Small intestine (tissue), 7 donors: ENCODE data around the gene KLK8. TPM values are rescaled to one million over a fixed set of nuclear protein-coding genes. Genes with fewer than 3 reads are reported as not detected.
"Not testable (repeated sequence)": the region's sequence is repeated elsewhere in the genome, so short reads cannot be mapped to it uniquely, and the experiment has no call there.

Experiments
- DNase-seq, 2 donors: peaks; one replicate each; pipeline versions ENCODE4 v3.0.0 to v3.0.0-alpha.2; 2013
- FAIRE-seq: peaks from 2 replicates; lab custom pipeline; 2012; peaks lifted over from hg19 to GRCh38; lab: Jason Lieb, UNC
- H3K27ac ChIP-seq, 3 donors: one replicate each; pipeline ENCODE4 v1.5.1; 2013; ENCODE audit warnings: low read length in 2 of 3, mild to moderate bottlenecking in 2 of 3, control low read depth in 1 of 3, inconsistent platforms in 1 of 3, low read depth in 1 of 3, moderate library complexity in 1 of 3
- H3K27me3 ChIP-seq, 3 donors: one replicate each; pipeline ENCODE4 v1.6.1; 2013; ENCODE audit warnings: low read length in 3 of 3, inconsistent platforms in 1 of 3; ENCODE audit not compliant: control insufficient read depth in 3 of 3, insufficient read depth in 3 of 3
- H3K36me3 ChIP-seq, 3 donors: one replicate each; pipeline ENCODE4 v1.6.1; 2013; ENCODE audit warnings: low read length in 3 of 3, inconsistent platforms in 1 of 3, low read depth in 1 of 3, mild to moderate bottlenecking in 1 of 3, moderate library complexity in 1 of 3; ENCODE audit not compliant: control insufficient read depth in 3 of 3, insufficient read depth in 2 of 3
- H3K4me1 ChIP-seq, 3 donors: one replicate each; pipeline ENCODE4 v1.6.1; 2013; ENCODE audit warnings: low read length in 2 of 3, inconsistent platforms in 1 of 3, low read depth in 1 of 3, mild to moderate bottlenecking in 1 of 3, moderate library complexity in 1 of 3; ENCODE audit not compliant: control insufficient read depth in 3 of 3, insufficient read depth in 2 of 3
- H3K4me3 ChIP-seq, 3 donors: one replicate each; pipeline ENCODE4 v1.5.1; 2013; ENCODE audit warnings: low read length in 3 of 3, control low read depth in 1 of 3, inconsistent platforms in 1 of 3, low read depth in 1 of 3, mild to moderate bottlenecking in 1 of 3, moderate library complexity in 1 of 3
- H3K9me3 ChIP-seq, 2 donors: one replicate each; pipeline ENCODE4 v1.6.1; 2013; ENCODE audit warnings: low read depth in 1 of 2, low read length in 1 of 2; ENCODE audit not compliant: control insufficient read depth in 2 of 2, insufficient read depth in 1 of 2
- WGBS, 3 donors: extraction: QIAGEN DNeasy Blood & Tissue Kit; methylation state at CpG; one replicate each; pipeline ENCODE4 v1.1.7; 2013; 5-methylcytosine and 5-hydroxymethylcytosine counted together
- polyA plus RNA-seq, 4 donors: library from polyadenylated mRNA; stranded (reverse) in 3 of 4; unstranded in 1 of 4; fragments of 200-250 nt in 3 of 4; fragments of 120-200 nt in 1 of 4; gene quantifications; one replicate each; pipeline versions ENCODE4 v1.2.1 to v1.2.3, GENCODE V29; 2013
- donor health status: healthy with polysubstance abuse.
- donor health status: control.
- donor health status: control.
- donor health status: Bipolar disorder and iron deficiency.
- donor health status: healthy.

KLK8 gene
- polyA plus RNA-seq, 4 donors = 0.12 TPM; not detected in 3

DNA sequence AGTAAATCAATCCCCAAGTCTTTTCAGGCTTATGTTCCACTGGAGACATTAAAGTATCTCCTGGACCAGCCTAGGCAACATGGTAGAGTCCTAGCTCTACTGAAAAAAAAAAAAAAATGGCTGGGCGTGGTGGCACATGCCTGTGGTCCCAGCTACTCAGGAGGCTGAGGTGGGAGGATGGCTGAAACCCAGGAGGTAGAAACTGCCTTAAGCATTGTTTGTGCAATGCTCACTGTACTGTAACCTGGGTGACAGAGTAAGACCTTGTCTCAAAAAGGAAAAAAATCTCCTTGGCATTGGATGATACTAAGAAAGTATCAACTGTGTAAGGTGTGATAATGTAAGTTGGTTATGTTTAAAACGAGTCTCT lies 8.8 kb downstream of the KLK8 start:
- no peaks in the 10 kb centered on the region for H3K27me3 ChIP-seq
- no peak for FAIRE-seq
- H3K4me1 ChIP-seq = no peaks in the 10 kb centered on the region
- 49 to 66% (median 56%) methylated on average over 2 of the region's 2 CpGs for WGBS, 3 donors
- H3K9me3 ChIP-seq = no peaks in the 10 kb centered on the region
- no peak for DNase-seq
- no peaks in the 10 kb centered on the region for H3K36me3 ChIP-seq
- H3K27ac ChIP-seq = no peak overlapping the region
- H3K4me3 ChIP-seq = no peak overlapping the region

GRCh38 chr19:50984416-50984815 lies 17.0 kb downstream of the KLK8 start:
- H3K4me3 ChIP-seq, H3K4me1 ChIP-seq, H3K27ac ChIP-seq, FAIRE-seq, H3K36me3 ChIP-seq, DNase-seq, H3K9me3 ChIP-seq, H3K27me3 ChIP-seq: not testable (repeated sequence)
- 82 to 86% (median 83%) methylated on average over 14 of the region's 14 CpGs for WGBS, 3 donors

DNA sequence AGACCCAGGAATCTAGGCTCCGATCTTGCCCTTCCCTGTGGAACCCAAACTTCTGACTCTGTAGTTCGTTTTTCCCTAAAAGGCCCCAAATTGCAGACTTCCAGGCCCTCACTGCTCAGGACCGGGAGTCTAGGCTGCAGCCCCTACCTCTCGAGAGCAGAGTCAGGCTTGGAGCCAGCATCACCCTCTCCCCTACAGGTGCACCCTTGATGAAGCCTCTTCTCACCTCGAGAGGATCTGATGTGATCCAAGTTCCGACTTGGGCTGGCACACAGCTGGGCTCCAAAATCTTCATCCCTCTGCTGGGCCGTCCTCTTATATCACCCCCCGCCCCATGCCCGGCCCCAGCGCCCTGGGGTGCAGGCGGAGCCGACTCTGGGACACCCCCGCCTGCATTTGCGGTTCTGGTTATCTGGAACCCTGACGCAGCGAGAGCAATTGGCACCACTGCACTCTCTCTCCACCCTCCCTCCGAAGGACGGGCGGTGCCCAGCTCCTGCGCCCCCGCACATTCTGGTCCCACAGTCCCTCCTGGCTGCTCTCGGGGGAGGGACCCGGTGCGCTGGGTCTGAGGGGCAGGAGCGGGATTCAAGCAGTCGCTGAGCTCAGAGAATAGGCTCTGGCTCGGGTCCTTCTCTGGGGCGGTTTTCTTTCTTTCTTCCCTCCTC lies 17.6 kb downstream of the KLK8 start, which contains the start of gene KLK7:
Gene KLK7, minus strand, starts transcription at position 293 of the 668 bp plus-strand sequence. CDS start 1,518 bp downstream, outside the sequence.
- Histone ChIP-seq H3K4me1 (no peaks in the 10 kb centered on the region), H3K27me3 (peaks cover 0 to 5% (median 3%) of the 10 kb centered on the region in 3 donors), H3K36me3 (no peaks in the 10 kb centered on the region), H3K4me3 (no peak within 1 kb of the TSS), H3K27ac (no peak within 1 kb of the TSS), H3K9me3 (no peaks in the 10 kb centered on the region)
- WGBS, 3 donors = 19 to 25% (median 20%) methylated on average over 28 of the region's 28 CpGs
- FAIRE-seq (no peak), DNase-seq (no peak)

DNA sequence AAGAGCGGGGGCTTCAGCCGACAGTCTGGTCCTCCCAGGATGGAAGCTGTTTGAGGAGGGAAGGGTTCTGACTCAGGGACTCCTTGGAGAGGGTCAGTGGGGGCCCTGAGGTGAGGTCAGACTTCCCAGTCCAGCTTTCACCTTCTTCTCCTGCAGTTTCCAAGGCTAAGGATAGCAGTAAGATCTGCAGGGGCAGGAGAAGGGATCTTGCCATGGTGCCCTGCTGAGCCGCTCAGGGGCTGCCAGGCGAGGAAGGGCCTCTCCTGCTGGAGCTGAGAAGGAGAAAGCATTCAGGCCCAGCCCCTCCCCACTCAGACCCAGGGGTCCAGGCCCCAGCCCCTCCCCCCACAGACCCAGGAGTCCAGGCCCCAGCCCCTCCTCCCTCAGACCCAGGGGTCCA lies 19.2 kb downstream of the KLK8 start:
- 71 to 87% (median 74%) methylated on average over 4 of the region's 4 CpGs for WGBS, 3 donors
- H3K9me3 ChIP-seq = no peaks in the 10 kb centered on the region
- peaks cover 0 to 7% (median 2%) of the 10 kb centered on the region in 3 donors for H3K27me3 ChIP-seq
- FAIRE-seq (no peak), DNase-seq (no peak)
- H3K4me3 ChIP-seq = no peak overlapping the region
- H3K27ac ChIP-seq = no peak overlapping the region
- no peaks in the 10 kb centered on the region for H3K4me1 ChIP-seq
- H3K36me3 ChIP-seq = no peaks in the 10 kb centered on the region

GRCh38 chr19:50981587-50982146 lies 19.7 kb downstream of the KLK8 start:
- Histone ChIP-seq H3K36me3 (no peaks in the 10 kb centered on the region), H3K27ac (no peak overlapping the region), H3K9me3 (no peaks in the 10 kb centered on the region), H3K4me3 (no peak overlapping the region), H3K4me1 (no peaks in the 10 kb centered on the region), H3K27me3 (peaks cover 0 to 7% (median 2%) of the 10 kb centered on the region in 3 donors)
- no peak for DNase-seq
- WGBS, 3 donors = 46 to 65% (median 60%) methylated on average over 11 of the region's 11 CpGs
- FAIRE-seq = no peak

- no peaks in the 10 kb centered on the region for H3K9me3 ChIP-seq
- H3K4me3 ChIP-seq = no peak overlapping the region
- WGBS, 3 donors = 59 to 62% (median 60%) methylated on average over 13 of the region's 13 CpGs
- H3K36me3 ChIP-seq = no peaks in the 10 kb centered on the region
- FAIRE-seq (no peak), DNase-seq (no peak)
- H3K27ac ChIP-seq = no peak overlapping the region
- peaks cover 0 to 7% (median 2%) of the 10 kb centered on the region in 3 donors for H3K27me3 ChIP-seq
- no peaks in the 10 kb centered on the region for H3K4me1 ChIP-seq
These were observed 21.2 kb downstream of the KLK8 start for GRCh38 chr19:50980208-50980607.

- peaks cover 0 to 7% (median 2%) of the 10 kb centered on the region in 3 donors for H3K27me3 ChIP-seq
- no peak overlapping the region for H3K4me3 ChIP-seq
- DNase-seq (no peak), FAIRE-seq (no peak)
- H3K4me1 ChIP-seq = no peaks in the 10 kb centered on the region
- no peaks in the 10 kb centered on the region for H3K36me3 ChIP-seq
- no peak overlapping the region for H3K27ac ChIP-seq
- no peaks in the 10 kb centered on the region for H3K9me3 ChIP-seq
- WGBS, 3 donors = 37 to 46% (median 38%) methylated on average over 8 of the region's 8 CpGs
These were observed 21.6 kb downstream of the KLK8 start for GRCh38 chr19:50979758-50980157.

DNA sequence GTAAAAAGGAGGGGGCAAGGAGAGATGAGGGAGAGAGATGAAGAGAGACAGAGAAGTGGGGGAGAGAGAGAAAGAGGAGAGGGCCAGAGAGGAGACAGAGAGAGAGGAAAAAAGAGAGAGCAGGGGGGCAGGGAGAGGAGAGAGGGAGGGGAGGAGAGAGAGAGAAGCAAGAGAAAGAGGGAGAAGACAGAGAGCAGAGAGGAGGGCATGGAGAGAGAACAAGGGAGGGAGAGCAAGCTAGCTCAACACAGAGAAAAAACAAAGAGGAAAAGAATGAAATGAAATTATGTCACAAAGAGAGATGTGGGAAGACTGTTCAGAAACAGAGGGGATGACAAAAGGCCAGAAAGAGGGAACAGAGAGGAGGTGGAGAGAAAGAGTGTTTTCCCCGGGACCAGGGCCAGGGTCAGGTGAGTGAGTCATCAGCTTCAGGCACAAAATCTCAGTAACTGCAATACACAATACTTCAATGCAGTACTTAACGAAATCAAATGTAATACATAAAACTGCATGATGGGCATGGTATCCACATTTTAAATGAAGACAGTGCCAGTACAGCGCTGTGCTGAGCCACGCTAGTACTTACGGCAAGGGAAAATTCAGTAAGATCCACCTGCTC lies 22.5 kb downstream of the KLK8 start:
- FAIRE-seq (no peak), DNase-seq (no peak)
- no peaks in the 10 kb centered on the region for H3K4me1 ChIP-seq
- no peak overlapping the region for H3K4me3 ChIP-seq
- no peak overlapping the region for H3K27ac ChIP-seq
- peaks cover 0 to 5% (median under 1%) of the 10 kb centered on the region in 3 donors for H3K27me3 ChIP-seq
- WGBS, 3 donors = 54 to 70% (median 58%) methylated on average over 5 of the region's 5 CpGs
- no peaks in the 10 kb centered on the region for H3K9me3 ChIP-seq
- no peaks in the 10 kb centered on the region for H3K36me3 ChIP-seq
